ENCODE measurements around the gene LGMN.
A peak's percentile ranks its signal among the peaks of the same experiment; 100 is the strongest.

Gene LGMN

GRCh38 chr14:92670160-92670559 lies 78.3 kb downstream of the LGMN start:
- H3K27me3 ChIP-seq (ENCODE audit: control insufficient read depth in 2 of 2, insufficient read depth in 2 of 2, low read length in 2 of 2), result no peaks in the 10 kb centered on the region

GRCh38 chr14:92668276-92668973 lies 80.0 kb downstream of the LGMN start:
- Histone ChIP-seq H3K4me3 (ENCODE audit: low read length in 2 of 2) (no peak overlapping the region), H3K4me1 (ENCODE audit: control insufficient read depth in 2 of 2, insufficient read depth in 2 of 2, low read length in 2 of 2) (no peaks in the 10 kb centered on the region), H3K27ac (ENCODE audit: low read depth in 2 of 2, low read length in 2 of 2) (no peak overlapping the region), H3K36me3 (ENCODE audit: control insufficient read depth in 2 of 2, insufficient read depth in 2 of 2, low read length in 2 of 2) (peaks cover 6 to 12% of the 10 kb centered on the region in 2 donors), H3K27me3 (ENCODE audit: control insufficient read depth in 2 of 2, insufficient read depth in 2 of 2, low read length in 2 of 2) (no peaks in the 10 kb centered on the region), H3K9me3 (ENCODE audit: control insufficient read depth in 2 of 2, low read length in 2 of 2) (no peaks in the 10 kb centered on the region), H3K9ac (ENCODE audit: low read depth in 1 of 2, low read length in 2 of 2) (no peak overlapping the region)

More at GRCh38 chr14:92670160-92670559, 78.3 kb downstream of the LGMN start:
- Histone ChIP-seq H3K9me3 (ENCODE audit: control insufficient read depth in 2 of 2, low read length in 2 of 2) (no peaks in the 10 kb centered on the region), H3K27ac (ENCODE audit: low read depth in 2 of 2, low read length in 2 of 2) (no peak overlapping the region), H3K4me3 (ENCODE audit: low read length in 2 of 2) (no peak overlapping the region), H3K36me3 (ENCODE audit: control insufficient read depth in 2 of 2, insufficient read depth in 2 of 2, low read length in 2 of 2) (peaks cover 6 to 12% of the 10 kb centered on the region in 2 donors), H3K4me1 (ENCODE audit: control insufficient read depth in 2 of 2, insufficient read depth in 2 of 2, low read length in 2 of 2) (no peaks in the 10 kb centered on the region), H3K9ac (ENCODE audit: low read depth in 1 of 2, low read length in 2 of 2) (no peak overlapping the region)

- no peak overlapping the region for H3K4me3 ChIP-seq (ENCODE audit: low read length in 2 of 2)
- peaks cover 6 to 19% of the 10 kb centered on the region in 2 donors for H3K36me3 ChIP-seq (ENCODE audit: control insufficient read depth in 2 of 2, insufficient read depth in 2 of 2, low read length in 2 of 2)
- H3K27me3 ChIP-seq (ENCODE audit: control insufficient read depth in 2 of 2, insufficient read depth in 2 of 2, low read length in 2 of 2), result no peaks in the 10 kb centered on the region
These were observed 82.2 kb downstream of the LGMN start for GRCh38 chr14:92666251-92666650.

GRCh38 chr14:92665661-92666110 lies 82.7 kb downstream of the LGMN start:
- peaks cover 10 to 24% of the 10 kb centered on the region in 2 donors for H3K36me3 ChIP-seq (ENCODE audit: control insufficient read depth in 2 of 2, insufficient read depth in 2 of 2, low read length in 2 of 2)
- no peaks in the 10 kb centered on the region for H3K27me3 ChIP-seq (ENCODE audit: control insufficient read depth in 2 of 2, insufficient read depth in 2 of 2, low read length in 2 of 2)
- no peaks in the 10 kb centered on the region for H3K9me3 ChIP-seq (ENCODE audit: control insufficient read depth in 2 of 2, low read length in 2 of 2)
- peak overlapping the region; percentile 38 to 52 for H3K27ac ChIP-seq (ENCODE audit: low read depth in 2 of 2, low read length in 2 of 2)
- no peak overlapping the region for H3K9ac ChIP-seq (ENCODE audit: low read depth in 1 of 2, low read length in 2 of 2)
- no peaks in the 10 kb centered on the region for H3K4me1 ChIP-seq (ENCODE audit: control insufficient read depth in 2 of 2, insufficient read depth in 2 of 2, low read length in 2 of 2)
- no peak overlapping the region for H3K4me3 ChIP-seq (ENCODE audit: low read length in 2 of 2)

More at GRCh38 chr14:92666251-92666650, 82.2 kb downstream of the LGMN start:
- Histone ChIP-seq H3K4me1 (ENCODE audit: control insufficient read depth in 2 of 2, insufficient read depth in 2 of 2, low read length in 2 of 2) (no peaks in the 10 kb centered on the region), H3K27ac (ENCODE audit: low read depth in 2 of 2, low read length in 2 of 2) (peak overlapping the region; percentile 38 to 52), H3K9me3 (ENCODE audit: control insufficient read depth in 2 of 2, low read length in 2 of 2) (no peaks in the 10 kb centered on the region), H3K9ac (ENCODE audit: low read depth in 1 of 2, low read length in 2 of 2) (no peak overlapping the region)

GRCh38 chr14:92663049-92663448 lies 85.4 kb downstream of the LGMN start:
- Histone ChIP-seq H3K9ac (ENCODE audit: low read depth in 1 of 2, low read length in 2 of 2) (no peak overlapping the region), H3K9me3 (ENCODE audit: control insufficient read depth in 2 of 2, low read length in 2 of 2) (no peaks in the 10 kb centered on the region), H3K27me3 (ENCODE audit: control insufficient read depth in 2 of 2, insufficient read depth in 2 of 2, low read length in 2 of 2) (no peaks in the 10 kb centered on the region), H3K4me3 (ENCODE audit: low read length in 2 of 2) (no peak overlapping the region), H3K27ac (ENCODE audit: low read depth in 2 of 2, low read length in 2 of 2) (no peak overlapping the region), H3K4me1 (ENCODE audit: control insufficient read depth in 2 of 2, insufficient read depth in 2 of 2, low read length in 2 of 2) (peaks cover 0 to 3% of the 10 kb centered on the region in 2 donors), H3K36me3 (ENCODE audit: control insufficient read depth in 2 of 2, insufficient read depth in 2 of 2, low read length in 2 of 2) (peaks cover 17 to 42% of the 10 kb centered on the region in 2 donors)

- Histone ChIP-seq H3K27me3 (ENCODE audit: control insufficient read depth in 2 of 2, insufficient read depth in 2 of 2, low read length in 2 of 2) (no peaks in the 10 kb centered on the region), H3K9me3 (ENCODE audit: control insufficient read depth in 2 of 2, low read length in 2 of 2) (no peaks in the 10 kb centered on the region), H3K4me1 (ENCODE audit: control insufficient read depth in 2 of 2, insufficient read depth in 2 of 2, low read length in 2 of 2) (peaks cover 0 to 6% of the 10 kb centered on the region in 2 donors), H3K9ac (ENCODE audit: low read depth in 1 of 2, low read length in 2 of 2) (no peak overlapping the region), H3K36me3 (ENCODE audit: control insufficient read depth in 2 of 2, insufficient read depth in 2 of 2, low read length in 2 of 2) (peaks cover 14 to 34% of the 10 kb centered on the region in 2 donors), H3K27ac (ENCODE audit: low read depth in 2 of 2, low read length in 2 of 2) (peak overlapping the region in 1 of 2 donors; percentile 80), H3K4me3 (ENCODE audit: low read length in 2 of 2) (no peak overlapping the region)
These were observed 87.9 kb downstream of the LGMN start for GRCh38 chr14:92660571-92660970.

- Histone ChIP-seq H3K4me1 (ENCODE audit: control insufficient read depth in 2 of 2, insufficient read depth in 2 of 2, low read length in 2 of 2) (peaks cover 0 to 6% of the 10 kb centered on the region in 2 donors), H3K9ac (ENCODE audit: low read depth in 1 of 2, low read length in 2 of 2) (no peak overlapping the region), H3K9me3 (ENCODE audit: control insufficient read depth in 2 of 2, low read length in 2 of 2) (no peaks in the 10 kb centered on the region), H3K27me3 (ENCODE audit: control insufficient read depth in 2 of 2, insufficient read depth in 2 of 2, low read length in 2 of 2) (no peaks in the 10 kb centered on the region), H3K36me3 (ENCODE audit: control insufficient read depth in 2 of 2, insufficient read depth in 2 of 2, low read length in 2 of 2) (peaks cover 14 to 34% of the 10 kb centered on the region in 2 donors), H3K4me3 (ENCODE audit: low read length in 2 of 2) (no peak overlapping the region), H3K27ac (ENCODE audit: low read depth in 2 of 2, low read length in 2 of 2) (peak overlapping the region; percentile 69 to 80)
These were observed 88.5 kb downstream of the LGMN start for GRCh38 chr14:92659765-92660561.

GRCh38 chr14:92658684-92659083 lies 89.7 kb downstream of the LGMN start:
- peaks cover 0 to 6% of the 10 kb centered on the region in 2 donors for H3K4me1 ChIP-seq (ENCODE audit: control insufficient read depth in 2 of 2, insufficient read depth in 2 of 2, low read length in 2 of 2)

GRCh38 chr14:92658160-92658559 lies 90.3 kb downstream of the LGMN start:
- H3K36me3 ChIP-seq (ENCODE audit: control insufficient read depth in 2 of 2, insufficient read depth in 2 of 2, low read length in 2 of 2), result peaks cover 15 to 34% of the 10 kb centered on the region in 2 donors
- peaks cover 0 to 6% of the 10 kb centered on the region in 2 donors for H3K4me1 ChIP-seq (ENCODE audit: control insufficient read depth in 2 of 2, insufficient read depth in 2 of 2, low read length in 2 of 2)
- peak overlapping the region; percentile 32 to 38 for H3K27ac ChIP-seq (ENCODE audit: low read depth in 2 of 2, low read length in 2 of 2)
- no peaks in the 10 kb centered on the region for H3K27me3 ChIP-seq (ENCODE audit: control insufficient read depth in 2 of 2, insufficient read depth in 2 of 2, low read length in 2 of 2)
- no peaks in the 10 kb centered on the region for H3K9me3 ChIP-seq (ENCODE audit: control insufficient read depth in 2 of 2, low read length in 2 of 2)
- no peak overlapping the region for H3K4me3 ChIP-seq (ENCODE audit: low read length in 2 of 2)
- no peak overlapping the region for H3K9ac ChIP-seq (ENCODE audit: low read depth in 1 of 2, low read length in 2 of 2)

More at GRCh38 chr14:92658684-92659083, 89.7 kb downstream of the LGMN start:
- peaks cover 14 to 34% of the 10 kb centered on the region in 2 donors for H3K36me3 ChIP-seq (ENCODE audit: control insufficient read depth in 2 of 2, insufficient read depth in 2 of 2, low read length in 2 of 2)
- H3K9ac ChIP-seq (ENCODE audit: low read depth in 1 of 2, low read length in 2 of 2), result no peak overlapping the region
- H3K4me3 ChIP-seq (ENCODE audit: low read length in 2 of 2), result no peak overlapping the region
- H3K27me3 ChIP-seq (ENCODE audit: control insufficient read depth in 2 of 2, insufficient read depth in 2 of 2, low read length in 2 of 2), result no peaks in the 10 kb centered on the region
- no peaks in the 10 kb centered on the region for H3K9me3 ChIP-seq (ENCODE audit: control insufficient read depth in 2 of 2, low read length in 2 of 2)
- peak overlapping the region in 1 of 2 donors; percentile 5 for H3K27ac ChIP-seq (ENCODE audit: low read depth in 2 of 2, low read length in 2 of 2)

All from mucosa of rectum (tissue), 2 donors.